OCI-M2 (cell line): ENCODE data around the gene FGF9.

Experiments used
- DNase-seq: peaks from one replicate; lab custom pipeline; 2025; ENCODE audit not compliant: unreplicated experiment; lab: John Stamatoyannopoulos, UW

FGF9 gene

DNA sequence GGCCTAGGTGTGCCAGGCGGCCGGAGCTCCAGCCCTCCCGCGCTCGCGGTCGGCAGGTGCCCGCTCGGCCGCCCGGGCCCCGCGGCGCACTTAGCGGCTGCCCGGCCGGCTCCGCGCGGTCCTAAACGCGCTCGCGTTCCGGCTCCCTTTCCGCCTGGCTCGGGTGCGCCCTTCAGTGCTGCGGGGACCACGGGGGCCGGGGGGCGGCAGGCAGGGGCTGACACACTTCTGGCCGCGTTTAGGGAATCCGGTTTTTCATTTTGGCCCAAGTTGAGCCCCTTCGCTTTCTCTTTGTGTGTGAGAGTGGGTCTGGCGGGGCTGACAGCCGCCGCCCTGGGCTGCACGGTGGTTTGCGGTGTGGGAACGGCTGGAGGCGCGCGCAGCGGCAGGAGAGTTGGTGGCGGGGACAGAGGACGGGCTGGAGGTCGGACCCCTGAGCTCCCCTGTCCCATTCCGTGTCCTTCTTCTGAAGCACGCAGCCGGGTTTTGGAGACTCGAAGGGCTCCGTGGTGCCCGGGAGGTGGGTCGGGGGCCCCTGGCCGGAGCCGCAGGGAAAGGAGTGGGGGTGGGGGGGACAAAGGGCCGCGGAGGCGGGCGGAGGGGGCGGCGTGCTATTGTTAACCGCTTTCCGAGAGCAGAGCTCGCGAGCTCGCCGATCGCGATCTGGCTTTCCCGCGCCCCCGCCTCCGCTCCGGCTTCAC, 3.1 kb downstream of the FGF9 start:
- no peak for DNase-seq

GRCh38 chr13:21674490-21675009, 3.7 kb downstream of the FGF9 start:
- DNase-seq = no peak

- no peak for DNase-seq
Observed at GRCh38 chr13:21675095-21675991, 4.5 kb downstream of the FGF9 start.

- no peak for DNase-seq
Observed at GRCh38 chr13:21676611-21677021, 5.7 kb downstream of the FGF9 start.

GRCh38 chr13:21677075-21677623, 6.3 kb downstream of the FGF9 start:
- no peak for DNase-seq

GRCh38 chr13:21683034-21683733, 12.3 kb downstream of the FGF9 start:
- no peak for DNase-seq

DNA sequence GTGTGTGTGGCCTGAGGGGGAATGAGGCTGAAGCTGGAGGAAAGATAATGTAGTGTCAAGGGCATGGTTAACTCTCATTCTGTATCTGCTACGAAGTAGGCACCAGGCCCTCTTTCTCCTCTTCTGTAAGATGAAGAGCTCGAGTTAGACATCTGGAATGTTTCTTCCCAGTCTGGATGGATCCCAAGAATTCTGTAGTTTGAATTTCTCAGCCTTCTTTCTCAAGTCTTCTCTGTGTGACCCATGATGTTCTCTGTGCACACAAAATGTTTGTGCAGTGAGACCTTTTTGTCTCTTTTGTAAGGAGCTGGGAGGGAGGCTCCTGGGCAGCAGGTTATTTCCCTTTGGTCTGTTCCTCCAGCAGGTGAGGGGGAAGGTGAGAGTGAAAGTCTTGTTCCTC, 13.7 kb downstream of the FGF9 start:
- no peak for DNase-seq

GRCh38 chr13:21685485-21686064, 14.7 kb downstream of the FGF9 start:
- DNase-seq = no peak

DNA sequence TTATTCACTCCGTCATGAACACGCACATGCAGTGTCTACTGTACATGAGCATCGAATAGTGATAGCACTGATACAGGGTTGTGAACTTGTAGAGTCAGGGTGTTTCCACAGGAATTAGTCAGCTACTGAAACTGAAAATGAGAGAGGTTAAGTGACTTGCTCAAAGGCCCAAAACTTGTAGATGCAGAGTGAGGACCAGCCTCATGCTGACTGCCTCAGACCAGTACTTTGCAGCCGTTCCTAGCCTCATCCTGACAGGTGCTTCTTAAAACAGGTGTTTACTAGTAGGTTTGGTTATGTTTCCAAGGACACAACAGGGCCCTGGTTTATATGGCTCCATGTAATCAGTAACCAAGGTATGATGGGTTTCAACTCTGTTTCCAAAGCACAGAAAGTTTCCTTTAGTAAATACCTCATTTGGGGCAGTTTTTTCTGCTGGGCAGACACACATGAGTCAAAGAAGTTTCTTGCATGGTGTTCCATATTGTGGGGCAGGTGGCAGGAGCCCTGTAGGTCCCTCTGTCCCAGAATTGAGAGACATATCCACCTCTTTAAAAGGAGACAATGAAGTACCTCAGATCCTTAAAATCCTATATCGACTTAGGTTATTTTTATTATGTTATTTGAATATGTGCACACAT, 16.0 kb downstream of the FGF9 start:
- DNase-seq = no peak

GRCh38 chr13:21688056-21688455, 17.2 kb downstream of the FGF9 start:
- DNase-seq = no peak

GRCh38 chr13:21689097-21689496, 18.2 kb downstream of the FGF9 start:
- no peak for DNase-seq

GRCh38 chr13:21690955-21691354, 20.1 kb downstream of the FGF9 start:
- no peak for DNase-seq

DNA sequence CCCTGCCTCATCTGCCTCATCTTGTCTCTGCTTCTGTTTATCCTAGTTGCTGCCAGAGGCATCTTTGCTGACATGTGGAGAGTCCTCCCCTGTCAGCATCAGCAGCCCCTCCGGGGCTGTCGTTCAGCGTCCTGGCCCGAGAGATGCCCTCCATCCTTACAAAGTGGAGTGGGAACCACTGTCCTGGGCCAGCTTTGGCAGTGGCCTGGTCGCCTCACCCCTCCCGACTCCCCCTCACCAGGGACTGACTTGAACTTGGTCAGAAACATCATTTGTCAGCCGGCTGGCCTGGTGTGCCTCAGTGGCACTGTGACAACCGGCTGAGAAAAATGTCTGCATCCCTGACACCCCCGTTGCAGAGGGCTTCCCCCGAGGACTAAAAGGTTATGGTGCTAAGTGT, 20.6 kb downstream of the FGF9 start:
- no peak for DNase-seq

DNA sequence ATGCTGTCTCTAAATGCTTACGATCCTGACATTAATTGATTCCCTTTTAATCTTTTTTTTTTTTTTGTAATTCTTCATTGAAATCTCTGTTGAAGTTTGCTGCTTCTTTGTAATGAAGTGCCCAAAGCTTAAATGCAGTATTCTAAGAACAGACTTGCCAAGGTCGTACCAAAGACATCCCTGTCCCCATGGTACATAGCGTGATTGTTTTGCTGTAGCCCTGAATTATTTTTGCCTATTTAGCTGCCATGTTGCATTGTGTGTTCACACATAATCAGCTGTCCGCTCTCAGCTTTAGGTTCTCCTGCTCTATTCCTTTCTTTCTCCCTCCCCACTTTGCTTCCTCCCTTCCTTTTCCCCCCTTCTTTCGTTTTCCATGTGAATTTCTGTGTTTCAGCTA, 21.1 kb downstream of the FGF9 start:
- DNase-seq = no peak

DNA sequence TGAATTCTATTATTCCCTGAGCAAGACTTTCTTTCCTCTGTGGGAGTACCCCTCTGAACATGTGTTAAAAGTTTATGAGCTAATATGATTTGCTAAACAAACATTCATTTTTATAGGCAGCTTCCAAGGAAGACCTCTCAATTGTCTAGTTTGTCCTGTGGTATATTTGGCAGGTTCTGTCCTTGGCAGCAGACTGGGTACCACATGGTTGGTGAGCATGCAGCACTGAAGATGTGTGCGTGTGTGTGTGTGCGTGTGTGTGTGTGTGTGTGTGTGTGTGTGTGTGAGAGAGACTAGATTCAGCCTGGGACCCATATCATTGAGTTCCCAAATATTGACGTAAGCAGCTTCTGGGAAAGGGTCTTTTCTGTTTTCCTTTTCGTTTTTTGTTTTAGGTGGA, 24.0 kb downstream of the FGF9 start:
- no peak for DNase-seq

DNA sequence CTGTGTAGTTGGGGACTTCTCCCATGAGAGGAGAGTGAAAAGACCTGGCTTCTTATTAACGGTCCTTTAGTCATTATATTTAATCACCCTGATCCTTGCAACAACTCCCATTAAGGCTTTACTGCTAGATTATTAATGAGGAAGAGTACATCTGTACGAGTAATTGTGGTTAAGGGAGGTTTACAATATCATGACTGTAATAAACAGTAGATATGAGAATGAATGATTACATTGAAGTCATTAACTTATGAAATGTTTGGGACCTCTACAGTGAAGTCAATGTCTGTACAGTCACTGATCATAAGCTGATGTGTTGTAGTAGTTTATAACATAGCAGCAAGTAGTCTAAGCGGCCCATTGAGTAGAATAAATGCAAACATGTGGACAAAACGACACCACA, 24.7 kb downstream of the FGF9 start:
- DNase-seq = no peak

- DNase-seq = no peak
Observed at GRCh38 chr13:21696865-21697448, 26.1 kb downstream of the FGF9 start.

DNA sequence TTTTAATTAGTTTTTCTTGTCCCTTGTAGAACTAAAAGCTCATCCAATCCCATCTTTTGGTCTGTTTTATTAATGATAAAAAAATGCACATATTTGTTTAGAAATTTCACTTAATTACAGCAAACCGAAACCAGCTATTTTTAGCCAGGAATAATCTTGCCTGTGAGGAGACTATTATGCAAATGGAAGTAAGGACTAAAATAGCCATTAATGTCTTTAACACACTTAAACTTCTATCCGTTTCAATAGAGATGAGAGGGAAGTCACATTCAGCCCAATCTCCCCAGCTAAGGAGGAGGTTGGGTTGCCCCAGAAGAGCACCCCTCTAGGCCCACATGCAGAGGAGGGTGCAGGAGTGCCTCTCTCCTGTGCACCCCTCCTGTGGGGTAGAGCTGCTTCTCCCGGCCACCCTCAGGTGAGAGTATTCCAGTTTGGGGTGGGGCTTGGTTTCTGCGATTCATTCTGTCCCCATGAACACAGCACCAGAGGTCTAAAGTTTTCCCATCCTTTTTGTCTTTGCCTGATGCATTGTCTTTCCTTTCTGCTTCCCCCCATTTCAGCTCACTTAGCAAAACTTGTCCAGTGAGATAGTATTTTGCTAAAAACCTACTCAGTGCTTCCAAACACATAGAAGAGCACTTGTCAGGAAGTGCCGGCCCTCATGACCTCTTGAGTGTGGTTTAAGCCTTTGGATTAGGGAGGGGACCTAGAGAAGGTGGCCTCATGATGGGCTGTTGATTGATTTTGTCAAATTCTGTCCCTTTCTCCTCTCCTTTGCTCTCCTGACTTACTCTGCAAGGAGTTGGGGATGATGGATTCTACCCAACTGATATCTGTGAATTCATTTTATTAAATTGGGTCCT, 28.2 kb downstream of the FGF9 start:
- no peak for DNase-seq

DNA sequence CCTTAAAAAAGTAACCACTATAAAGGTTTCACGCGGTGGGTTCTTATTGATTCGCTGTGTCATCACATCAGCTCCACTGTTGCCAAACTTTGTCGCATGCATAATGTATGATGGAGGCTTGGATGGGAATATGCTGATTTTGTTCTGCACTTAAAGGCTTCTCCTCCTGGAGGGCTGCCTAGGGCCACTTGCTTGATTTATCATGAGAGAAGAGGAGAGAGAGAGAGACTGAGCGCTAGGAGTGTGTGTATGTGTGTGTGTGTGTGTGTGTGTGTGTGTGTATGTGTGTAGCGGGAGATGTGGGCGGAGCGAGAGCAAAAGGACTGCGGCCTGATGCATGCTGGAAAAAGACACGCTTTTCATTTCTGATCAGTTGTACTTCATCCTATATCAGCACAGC, 30.6 kb downstream of the FGF9 start:
- no peak for DNase-seq
